VCaP (cell line): Measurements from ENCODE around the gene ALDH2.

Source experiments
- H3K27ac ChIP-seq: fragments of 450-650 bp; 2 replicates; pipeline ENCODE4 v1.5.1; 2017
- CTCF ChIP-seq: fragments of 450-650 bp; conservative IDR thresholded peaks from 2 replicates; pipeline ENCODE4 v1.5.1; 2017; ENCODE audit warnings: mild to moderate bottlenecking, moderate library complexity

The ALDH2 gene

GRCh38 chr12:111858186-111858585 is 91.5 kb downstream of the ALDH2 start:
- TF ChIP-seq CTCF, result no peak
- no peak overlapping the region for H3K27ac ChIP-seq

GRCh38 chr12:111858778-111859177 is 92.0 kb downstream of the ALDH2 start:
- no peak for TF ChIP-seq CTCF
- no peak overlapping the region for H3K27ac ChIP-seq

GRCh38 chr12:111864913-111865312 is 98.2 kb downstream of the ALDH2 start:
- no peak for TF ChIP-seq CTCF
- no peak overlapping the region for H3K27ac ChIP-seq
